ENCODE results near the gene MT1M.
"Not testable (repeated sequence)": the region's sequence is repeated elsewhere in the genome, so short reads cannot be mapped to it uniquely, and the experiment has no call there.

MT1M gene

GRCh38 chr16:56632156-56632847 lies at the start of gene MT1M:
Gene MT1M, plus strand, starts transcription at chr16:56632659. Its CDS starts 73 bp downstream, at chr16:56632732.
- Histone ChIP-seq H3K36me3 (ENCODE audit: control insufficient read depth in 2 of 2, insufficient read depth in 2 of 2, low read length in 2 of 2) (no peaks in the 10 kb centered on the region), H3K9ac (ENCODE audit: low read length in 2 of 2) (peak within 1 kb of the TSS; percentile 36 to 78), H3K27me3 (ENCODE audit: control insufficient read depth in 1 of 2, insufficient read depth in 2 of 2, low read length in 2 of 2) (peaks cover 13 to 26% of the 10 kb centered on the region in 2 donors), H3K4me3 (ENCODE audit: low read length in 2 of 2) (peak within 1 kb of the TSS; percentile 73 to 78), H3K27ac (ENCODE audit: low read length) (peak within 1 kb of the TSS; percentile 69), H3K9me3 (ENCODE audit: control insufficient read depth in 2 of 2, low read length in 2 of 2) (no peaks in the 10 kb centered on the region), H3K4me1 (ENCODE audit: control insufficient read depth, insufficient read depth, low read length) (peaks cover 15% of the 10 kb centered on the region)

- H3K9me3 ChIP-seq (ENCODE audit: control insufficient read depth in 2 of 2, low read length in 2 of 2); H3K36me3 ChIP-seq (ENCODE audit: control insufficient read depth in 2 of 2, insufficient read depth in 2 of 2, low read length in 2 of 2); H3K4me3 ChIP-seq (ENCODE audit: low read length in 2 of 2); H3K4me1 ChIP-seq (ENCODE audit: control insufficient read depth, insufficient read depth, low read length); H3K27me3 ChIP-seq (ENCODE audit: control insufficient read depth in 1 of 2, insufficient read depth in 2 of 2, low read length in 2 of 2); H3K9ac ChIP-seq (ENCODE audit: low read length in 2 of 2); H3K27ac ChIP-seq (ENCODE audit: low read length): not testable (repeated sequence)
Measured at GRCh38 chr16:56582911-56583310, 49.5 kb upstream of the MT1M start.

GRCh38 chr16:56583351-56584168 lies 48.9 kb upstream of the MT1M start:
- Histone ChIP-seq H3K4me1 (ENCODE audit: control insufficient read depth, insufficient read depth, low read length) (no peaks in the 10 kb centered on the region), H3K36me3 (ENCODE audit: control insufficient read depth in 2 of 2, insufficient read depth in 2 of 2, low read length in 2 of 2) (no peaks in the 10 kb centered on the region), H3K27ac (ENCODE audit: low read length) (no peak overlapping the region), H3K27me3 (ENCODE audit: control insufficient read depth in 1 of 2, insufficient read depth in 2 of 2, low read length in 2 of 2) (peaks cover 3 to 9% of the 10 kb centered on the region in 2 donors), H3K9ac (ENCODE audit: low read length in 2 of 2) (no peak overlapping the region), H3K4me3 (ENCODE audit: low read length in 2 of 2) (no peak overlapping the region), H3K9me3 (ENCODE audit: control insufficient read depth in 2 of 2, low read length in 2 of 2) (no peaks in the 10 kb centered on the region)

DNA sequence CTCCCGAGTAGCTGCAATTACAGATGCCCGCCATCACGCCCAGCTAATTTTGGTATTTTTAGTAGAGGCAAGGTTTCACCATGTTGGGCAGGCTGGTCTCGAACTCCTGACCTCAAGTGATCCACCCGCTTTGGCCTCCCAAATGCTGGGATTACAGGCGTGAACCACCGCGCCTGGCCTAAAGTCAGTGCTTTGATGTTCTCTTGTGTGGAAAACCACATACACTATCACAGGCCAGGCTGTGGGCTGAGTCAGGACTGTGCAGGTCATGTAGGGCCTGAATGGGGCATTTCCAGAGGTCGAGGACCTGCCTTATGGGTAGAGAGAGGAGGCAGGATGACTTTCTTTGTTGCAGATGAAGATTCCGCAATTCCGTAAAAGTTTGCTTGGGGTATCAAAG lies 48.2 kb upstream of the MT1M start:
- Histone ChIP-seq H3K4me1 (ENCODE audit: control insufficient read depth, insufficient read depth, low read length) (peaks cover 6% of the 10 kb centered on the region), H3K9me3 (ENCODE audit: control insufficient read depth in 2 of 2, low read length in 2 of 2) (no peaks in the 10 kb centered on the region), H3K36me3 (ENCODE audit: control insufficient read depth in 2 of 2, insufficient read depth in 2 of 2, low read length in 2 of 2) (no peaks in the 10 kb centered on the region), H3K27ac (ENCODE audit: low read length) (no peak overlapping the region), H3K9ac (ENCODE audit: low read length in 2 of 2) (no peak overlapping the region), H3K27me3 (ENCODE audit: control insufficient read depth in 1 of 2, insufficient read depth in 2 of 2, low read length in 2 of 2) (peaks cover 10 to 13% of the 10 kb centered on the region in 2 donors), H3K4me3 (ENCODE audit: low read length in 2 of 2) (no peak overlapping the region)

DNA sequence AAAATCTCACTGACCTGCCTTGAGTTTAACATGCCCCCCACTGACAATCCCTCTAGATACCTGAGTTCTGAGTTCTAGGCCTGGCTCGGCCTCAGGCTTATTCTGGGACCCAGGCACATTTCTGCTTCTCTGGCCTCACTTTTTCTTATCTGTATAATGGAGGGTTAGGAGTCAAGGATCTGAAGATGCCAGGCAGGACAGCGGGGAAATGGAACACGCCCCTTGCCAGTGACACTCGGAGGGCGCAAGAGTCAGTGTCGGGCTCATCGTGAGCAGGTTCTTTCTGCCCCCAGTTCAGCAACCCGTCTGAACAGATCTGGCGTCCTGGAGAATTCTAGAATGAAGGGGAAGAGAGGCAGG lies 43.7 kb upstream of the MT1M start:
- H3K36me3 ChIP-seq (ENCODE audit: control insufficient read depth in 2 of 2, insufficient read depth in 2 of 2, low read length in 2 of 2) = no peaks in the 10 kb centered on the region
- peaks cover 26% of the 10 kb centered on the region in 2 donors for H3K27me3 ChIP-seq (ENCODE audit: control insufficient read depth in 1 of 2, insufficient read depth in 2 of 2, low read length in 2 of 2)
- H3K4me3 ChIP-seq (ENCODE audit: low read length in 2 of 2) = peak overlapping the region; percentile 53 to 68
- H3K27ac ChIP-seq (ENCODE audit: low read length) = no peak overlapping the region
- H3K4me1 ChIP-seq (ENCODE audit: control insufficient read depth, insufficient read depth, low read length) = peaks cover 11% of the 10 kb centered on the region
- H3K9ac ChIP-seq (ENCODE audit: low read length in 2 of 2) = no peak overlapping the region
- H3K9me3 ChIP-seq (ENCODE audit: control insufficient read depth in 2 of 2, low read length in 2 of 2) = no peaks in the 10 kb centered on the region

- Histone ChIP-seq H3K4me1 (ENCODE audit: control insufficient read depth, insufficient read depth, low read length) (peaks cover 11% of the 10 kb centered on the region), H3K27ac (ENCODE audit: low read length) (no peak within 1 kb of the TSS), H3K9ac (ENCODE audit: low read length in 2 of 2) (no peak within 1 kb of the TSS), H3K9me3 (ENCODE audit: control insufficient read depth in 2 of 2, low read length in 2 of 2) (peaks cover 0 to 4% of the 10 kb centered on the region in 2 donors), H3K4me3 (ENCODE audit: low read length in 2 of 2) (peak within 1 kb of the TSS; percentile 53 to 68), H3K36me3 (ENCODE audit: control insufficient read depth in 2 of 2, insufficient read depth in 2 of 2, low read length in 2 of 2) (no peaks in the 10 kb centered on the region), H3K27me3 (ENCODE audit: control insufficient read depth in 1 of 2, insufficient read depth in 2 of 2, low read length in 2 of 2) (peaks cover 26% of the 10 kb centered on the region in 2 donors)
Measured at GRCh38 chr16:56589141-56590039, 43.1 kb upstream of the MT1M start, which contains the start of gene MT3. Gene MT3, plus strand, starts transcription at chr16:56589528. Its CDS starts 63 bp downstream, at chr16:56589591.

DNA sequence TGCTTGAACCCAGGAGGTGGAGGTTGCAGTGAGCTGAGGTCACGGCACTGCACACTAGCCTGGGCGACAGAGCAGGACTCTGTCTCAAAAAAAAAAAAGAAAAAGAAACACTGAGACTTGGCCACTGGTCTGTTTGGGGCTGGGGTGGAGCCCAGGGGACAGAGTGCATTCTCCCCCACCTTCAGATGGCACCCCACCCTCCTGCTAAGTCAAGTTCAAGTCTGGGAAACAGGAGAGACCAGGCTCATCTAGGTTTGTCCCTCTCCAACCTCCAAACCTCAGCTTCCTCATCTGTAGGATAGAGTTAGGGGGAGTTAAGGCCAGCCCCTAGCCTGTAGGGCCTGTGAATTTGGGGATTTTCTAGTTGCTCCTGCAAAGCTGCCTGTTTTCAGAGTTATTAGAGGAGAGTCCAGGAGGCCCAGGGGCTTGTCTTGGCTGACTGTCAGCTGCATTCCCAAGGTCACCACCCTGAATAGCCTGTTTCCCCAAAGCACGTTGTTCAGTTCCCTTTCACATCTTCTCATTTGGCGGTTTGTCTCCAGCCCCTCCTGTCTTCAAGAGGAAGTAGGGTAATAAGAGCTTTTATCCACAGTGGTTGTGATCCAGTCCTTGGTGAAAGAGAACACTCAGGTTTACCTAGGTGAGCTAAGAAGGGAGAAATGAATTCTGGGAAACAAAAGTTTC lies 40.9 kb upstream of the MT1M start:
- peaks cover 11% of the 10 kb centered on the region for H3K4me1 ChIP-seq (ENCODE audit: control insufficient read depth, insufficient read depth, low read length)
- peaks cover 0 to 4% of the 10 kb centered on the region in 2 donors for H3K9me3 ChIP-seq (ENCODE audit: control insufficient read depth in 2 of 2, low read length in 2 of 2)
- no peak overlapping the region for H3K9ac ChIP-seq (ENCODE audit: low read length in 2 of 2)
- H3K4me3 ChIP-seq (ENCODE audit: low read length in 2 of 2) = no peak overlapping the region
- H3K36me3 ChIP-seq (ENCODE audit: control insufficient read depth in 2 of 2, insufficient read depth in 2 of 2, low read length in 2 of 2) = no peaks in the 10 kb centered on the region
- peaks cover 26% of the 10 kb centered on the region in 2 donors for H3K27me3 ChIP-seq (ENCODE audit: control insufficient read depth in 1 of 2, insufficient read depth in 2 of 2, low read length in 2 of 2)
- no peak overlapping the region for H3K27ac ChIP-seq (ENCODE audit: low read length)

DNA sequence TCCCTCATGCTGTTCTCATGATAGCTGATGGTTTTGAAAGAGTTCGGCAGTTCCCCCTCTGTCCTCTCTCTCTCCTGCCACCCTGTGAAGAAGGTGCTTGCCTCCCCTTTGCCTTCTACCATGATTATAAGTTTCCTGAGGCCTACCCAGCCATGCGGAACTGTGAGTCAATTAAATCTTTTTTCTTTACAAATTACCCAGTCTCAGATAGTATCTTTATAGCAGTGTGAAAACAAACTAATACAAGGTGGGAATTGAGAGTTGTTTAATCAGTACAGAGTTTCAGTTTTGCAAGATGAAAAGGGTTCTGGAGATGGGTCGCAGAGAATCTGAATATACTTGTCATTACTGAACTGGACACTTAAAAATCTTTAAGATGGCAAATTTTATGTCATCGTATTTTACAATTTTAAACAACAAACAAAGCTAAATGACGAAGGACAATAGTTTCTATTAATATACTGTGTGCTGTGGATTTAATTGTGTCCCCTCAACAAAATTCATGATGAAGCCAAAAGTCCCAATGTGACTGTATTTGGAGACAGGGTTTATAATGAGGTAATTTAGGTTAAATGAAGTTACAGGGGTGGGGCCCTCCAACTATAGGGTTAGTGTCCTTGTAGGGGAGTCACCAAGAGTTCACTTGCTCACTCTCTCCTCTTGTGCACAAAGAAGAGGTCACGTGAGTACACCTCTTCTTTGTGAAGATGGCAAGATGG lies 38.7 kb upstream of the MT1M start:
- H3K9ac ChIP-seq (ENCODE audit: low read length in 2 of 2) = no peak overlapping the region
- no peak overlapping the region for H3K4me3 ChIP-seq (ENCODE audit: low read length in 2 of 2)
- peaks cover 10% of the 10 kb centered on the region for H3K4me1 ChIP-seq (ENCODE audit: control insufficient read depth, insufficient read depth, low read length)
- H3K27me3 ChIP-seq (ENCODE audit: control insufficient read depth in 1 of 2, insufficient read depth in 2 of 2, low read length in 2 of 2) = peaks cover 16 to 22% of the 10 kb centered on the region in 2 donors
- H3K27ac ChIP-seq (ENCODE audit: low read length) = no peak overlapping the region
- no peaks in the 10 kb centered on the region for H3K36me3 ChIP-seq (ENCODE audit: control insufficient read depth in 2 of 2, insufficient read depth in 2 of 2, low read length in 2 of 2)
- peaks cover 0 to 4% of the 10 kb centered on the region in 2 donors for H3K9me3 ChIP-seq (ENCODE audit: control insufficient read depth in 2 of 2, low read length in 2 of 2)

DNA sequence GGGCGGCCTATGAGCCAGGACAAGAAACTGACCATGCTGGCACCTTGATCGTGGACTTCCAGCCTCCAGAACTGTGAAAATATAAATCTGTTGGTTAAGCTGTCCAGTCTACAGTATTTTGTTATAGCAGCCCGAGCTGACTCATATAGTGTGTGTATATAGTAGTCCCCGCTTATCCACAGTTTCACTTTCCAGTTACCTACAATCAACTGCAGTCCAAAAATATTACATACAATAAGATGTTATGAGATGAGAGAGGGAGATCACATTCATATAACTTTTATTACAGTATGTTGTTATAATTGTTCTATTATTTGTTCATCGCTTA lies 38.2 kb upstream of the MT1M start:
- H3K27me3 ChIP-seq (ENCODE audit: control insufficient read depth in 1 of 2, insufficient read depth in 2 of 2, low read length in 2 of 2) = peaks cover 12 to 17% of the 10 kb centered on the region in 2 donors
- H3K36me3 ChIP-seq (ENCODE audit: control insufficient read depth in 2 of 2, insufficient read depth in 2 of 2, low read length in 2 of 2) = no peaks in the 10 kb centered on the region
- no peak overlapping the region for H3K4me3 ChIP-seq (ENCODE audit: low read length in 2 of 2)
- H3K27ac ChIP-seq (ENCODE audit: low read length) = no peak overlapping the region
- peaks cover 5% of the 10 kb centered on the region for H3K4me1 ChIP-seq (ENCODE audit: control insufficient read depth, insufficient read depth, low read length)
- no peak overlapping the region for H3K9ac ChIP-seq (ENCODE audit: low read length in 2 of 2)
- H3K9me3 ChIP-seq (ENCODE audit: control insufficient read depth in 2 of 2, low read length in 2 of 2) = peaks cover 0 to 4% of the 10 kb centered on the region in 2 donors

All from stomach smooth muscle (tissue), 2 donors.